GM23338 (cell line): Measurements from ENCODE around the gene C11orf98.

Experiments used
- EZH2 ChIP-seq: fragments of 200-600 bp; sonication (generic); IDR thresholded peaks from one replicate; pipeline ENCODE4 v1.8.0; 2017; ENCODE audit warnings: antibody characterized with exemption, mild to moderate bottlenecking, low read depth; ENCODE audit not compliant: unreplicated experiment
- EZH2phosphoT487 ChIP-seq: fragments of 200-600 bp; sonication (generic); IDR thresholded peaks from one replicate; pipeline ENCODE4 v1.8.1; 2018; ENCODE audit warnings: antibody characterized with exemption; ENCODE audit not compliant: unreplicated experiment
- NANOG ChIP-seq: IDR thresholded peaks from 2 replicates; pipeline ENCODE4 v1.6.1; 2016; ENCODE audit warnings: antibody characterized with exemption, borderline replicate concordance
- POLR2AphosphoS5 ChIP-seq: IDR thresholded peaks from 2 replicates; pipeline ENCODE4 v1.6.1; 2016; ENCODE audit warnings: antibody characterized with exemption, low read depth
- STAT1 ChIP-seq: IDR thresholded peaks from one replicate; pipeline ENCODE4 v1.6.1; 2016; ENCODE audit warnings: antibody characterized with exemption; ENCODE audit not compliant: unreplicated experiment
- TF ChIP-seq, protein P1 (sequence below), 2 experiments: fragments of 200-600 bp in 1 of 2; sonication (generic) in 1 of 2; conservative IDR thresholded peaks; 2 replicates each; pipeline versions ENCODE4 v1.5.1 to v1.6.1; 2016 to 2017; ENCODE audit warnings: antibody characterized with exemption in 2 of 2, low read depth in 2 of 2, mild to moderate bottlenecking in 2 of 2, moderate library complexity in 1 of 2

GRCh38 chr11:62688491-62688890, 23.5 kb upstream of the C11orf98 start:
- TF ChIP-seq, protein P1, sequence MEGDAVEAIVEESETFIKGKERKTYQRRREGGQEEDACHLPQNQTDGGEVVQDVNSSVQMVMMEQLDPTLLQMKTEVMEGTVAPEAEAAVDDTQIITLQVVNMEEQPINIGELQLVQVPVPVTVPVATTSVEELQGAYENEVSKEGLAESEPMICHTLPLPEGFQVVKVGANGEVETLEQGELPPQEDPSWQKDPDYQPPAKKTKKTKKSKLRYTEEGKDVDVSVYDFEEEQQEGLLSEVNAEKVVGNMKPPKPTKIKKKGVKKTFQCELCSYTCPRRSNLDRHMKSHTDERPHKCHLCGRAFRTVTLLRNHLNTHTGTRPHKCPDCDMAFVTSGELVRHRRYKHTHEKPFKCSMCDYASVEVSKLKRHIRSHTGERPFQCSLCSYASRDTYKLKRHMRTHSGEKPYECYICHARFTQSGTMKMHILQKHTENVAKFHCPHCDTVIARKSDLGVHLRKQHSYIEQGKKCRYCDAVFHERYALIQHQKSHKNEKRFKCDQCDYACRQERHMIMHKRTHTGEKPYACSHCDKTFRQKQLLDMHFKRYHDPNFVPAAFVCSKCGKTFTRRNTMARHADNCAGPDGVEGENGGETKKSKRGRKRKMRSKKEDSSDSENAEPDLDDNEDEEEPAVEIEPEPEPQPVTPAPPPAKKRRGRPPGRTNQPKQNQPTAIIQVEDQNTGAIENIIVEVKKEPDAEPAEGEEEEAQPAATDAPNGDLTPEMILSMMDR (conservative IDR thresholded peaks at IDR 0.05; ENCODE audit: low read depth in 2 of 2) = no peak
- TF ChIP-seq EZH2phosphoT487 (no peak), EZH2 (no peak), STAT1 (no peak), POLR2AphosphoS5 (no peak), NANOG (no peak)
